Measurements from ENCODE around the gene RBBP7. TPM values are rescaled to one million over a fixed set of nuclear protein-coding genes. Genes with fewer than 3 reads are reported as not detected.
A peak's percentile ranks its signal among the peaks of the same experiment; 100 is the strongest.

RBBP7 gene
- total RNA-seq, 4 donors from 2014 or later = 47.7 to 82.6 (median 59.1) TPM

DNA sequence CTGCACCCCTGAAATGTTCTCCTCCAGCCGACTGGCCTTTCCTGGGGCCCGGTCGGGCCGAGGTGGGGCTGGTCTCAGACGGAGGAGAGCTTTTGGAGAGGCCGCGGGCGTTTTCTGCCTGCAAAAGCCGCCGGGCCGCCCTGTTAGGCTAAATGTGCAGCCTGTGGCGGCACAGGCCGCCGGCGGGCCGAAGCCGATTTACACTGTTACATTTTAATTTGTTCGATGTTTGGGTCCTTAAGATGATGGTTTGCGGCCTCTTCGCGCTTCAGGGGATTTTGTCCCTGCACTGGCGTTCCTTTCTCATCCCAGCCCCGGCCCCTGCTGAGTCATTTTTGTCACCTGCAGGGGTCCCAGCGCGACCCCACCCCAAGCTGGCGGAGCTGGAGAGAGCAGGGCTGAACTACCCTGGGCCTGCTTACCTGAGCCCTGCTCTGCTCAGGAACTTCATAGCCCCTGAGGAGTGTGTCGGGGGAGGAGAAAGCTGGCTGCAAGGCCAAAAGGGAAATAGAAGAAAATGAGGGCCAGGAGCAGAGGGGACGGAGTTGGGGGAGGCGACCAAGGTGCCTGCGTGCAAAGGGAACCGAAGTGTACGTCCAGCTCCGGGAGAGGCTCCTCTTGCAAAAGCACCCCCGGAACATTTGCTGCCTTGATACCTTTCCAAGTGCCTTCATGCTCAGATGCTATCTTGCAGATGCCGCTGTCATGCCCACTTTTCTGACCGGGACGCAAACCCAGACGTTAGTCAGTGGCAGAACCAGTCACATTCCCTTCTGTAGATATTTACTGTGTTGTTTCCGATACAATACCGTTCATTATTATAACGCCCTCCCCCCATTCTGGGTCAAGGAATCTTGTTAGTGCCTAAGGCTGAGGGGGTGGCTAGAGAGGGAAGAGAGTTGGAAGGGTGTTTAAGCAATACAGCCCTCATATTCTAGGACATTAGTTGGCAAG, 977 bp upstream of the RBBP7 start:
- peak; percentile 13 to 89 for DNase-seq (ENCODE audit: low spot score in 2 of 2)
- peak overlapping the region; percentile 11 for H3K4me3 ChIP-seq (ENCODE audit: low read depth, poor library complexity, severe bottlenecking)
- no peak for TF ChIP-seq POLR2A (IDR thresholded peaks at IDR 0.05)
- TF ChIP-seq, protein P1, sequence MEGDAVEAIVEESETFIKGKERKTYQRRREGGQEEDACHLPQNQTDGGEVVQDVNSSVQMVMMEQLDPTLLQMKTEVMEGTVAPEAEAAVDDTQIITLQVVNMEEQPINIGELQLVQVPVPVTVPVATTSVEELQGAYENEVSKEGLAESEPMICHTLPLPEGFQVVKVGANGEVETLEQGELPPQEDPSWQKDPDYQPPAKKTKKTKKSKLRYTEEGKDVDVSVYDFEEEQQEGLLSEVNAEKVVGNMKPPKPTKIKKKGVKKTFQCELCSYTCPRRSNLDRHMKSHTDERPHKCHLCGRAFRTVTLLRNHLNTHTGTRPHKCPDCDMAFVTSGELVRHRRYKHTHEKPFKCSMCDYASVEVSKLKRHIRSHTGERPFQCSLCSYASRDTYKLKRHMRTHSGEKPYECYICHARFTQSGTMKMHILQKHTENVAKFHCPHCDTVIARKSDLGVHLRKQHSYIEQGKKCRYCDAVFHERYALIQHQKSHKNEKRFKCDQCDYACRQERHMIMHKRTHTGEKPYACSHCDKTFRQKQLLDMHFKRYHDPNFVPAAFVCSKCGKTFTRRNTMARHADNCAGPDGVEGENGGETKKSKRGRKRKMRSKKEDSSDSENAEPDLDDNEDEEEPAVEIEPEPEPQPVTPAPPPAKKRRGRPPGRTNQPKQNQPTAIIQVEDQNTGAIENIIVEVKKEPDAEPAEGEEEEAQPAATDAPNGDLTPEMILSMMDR (IDR thresholded peaks at IDR 0.05) = no peak
- 4 to 22% methylated on average over 19 to 41 of the region's 41 CpGs for WGBS, 2 donors
- intact Hi-C loops (cut with DNase I; ENCODE audit: low total_unique reads) = no loop called here

DNA sequence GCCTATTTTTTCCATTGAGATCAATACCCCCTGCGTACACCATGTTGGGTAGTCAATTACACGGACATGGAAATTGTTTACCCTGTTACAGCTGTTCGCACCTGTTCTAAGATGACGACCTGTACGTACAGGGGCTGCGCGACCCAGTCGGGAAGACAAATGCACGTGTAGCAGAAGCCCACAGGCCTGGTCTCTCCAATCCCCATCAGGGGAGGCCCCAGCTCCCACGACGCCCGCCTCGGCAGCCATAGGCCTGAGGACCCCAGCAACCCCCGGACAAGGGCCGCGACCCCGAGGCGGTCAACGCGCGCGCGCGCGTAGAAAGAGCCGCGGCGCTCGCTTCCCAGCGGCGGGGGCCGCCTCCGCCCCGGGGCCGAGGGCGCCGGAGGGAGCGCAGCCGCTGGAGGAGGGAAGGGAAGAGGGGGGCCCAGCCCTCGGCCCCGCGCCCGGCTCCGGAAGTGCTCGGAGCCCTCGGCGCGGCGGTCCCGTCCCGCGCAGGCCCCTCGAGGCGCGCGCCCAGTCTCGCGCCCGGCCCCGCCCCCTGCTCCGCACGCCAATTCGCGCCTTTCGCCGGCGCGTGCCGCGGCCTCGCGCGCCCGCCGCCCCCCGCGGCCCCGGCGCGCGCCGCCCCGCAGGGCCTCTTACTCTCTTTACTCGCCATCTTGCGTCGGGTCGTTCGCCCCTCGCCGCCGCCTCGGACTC, 618 bp downstream of the RBBP7 start:
- DNase-seq (ENCODE audit: low spot score in 2 of 2) = peak in 1 of 2 donors; percentile 13
- 0 to 10% methylated on average over 8 to 79 of the region's 92 CpGs for WGBS, 2 donors
- peak overlapping the region; percentile 53 for H3K4me3 ChIP-seq (ENCODE audit: low read depth, poor library complexity, severe bottlenecking)
- intact Hi-C loops (cut with DNase I; ENCODE audit: low total_unique reads) = no loop called here
- no peak for TF ChIP-seq POLR2A (IDR thresholded peaks at IDR 0.05)
- TF ChIP-seq, protein P1 (IDR thresholded peaks at IDR 0.05) = no peak

DNA sequence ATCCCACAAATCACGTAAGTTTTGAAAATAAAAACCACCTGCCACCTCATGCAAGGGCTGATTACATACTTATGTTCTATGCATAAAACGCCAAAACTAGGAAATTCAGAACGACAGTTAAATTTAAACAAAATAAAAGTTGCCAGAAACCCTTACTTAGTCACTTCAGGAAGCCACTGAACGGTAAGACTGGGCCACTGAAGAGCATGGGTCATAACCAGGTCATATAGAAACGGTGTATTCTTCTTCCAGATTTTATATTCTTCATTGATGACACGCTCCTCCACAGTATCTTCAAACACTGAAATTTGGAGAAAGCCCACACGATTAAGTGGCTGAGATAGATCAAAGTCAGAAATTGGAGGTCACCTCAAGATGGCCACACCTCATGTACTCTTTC, 1.2 kb downstream of the RBBP7 start:
- TF ChIP-seq, protein P1 (IDR thresholded peaks at IDR 0.05) = no peak
- TF ChIP-seq POLR2A (IDR thresholded peaks at IDR 0.05) = no peak
- 3 to 33% methylated on average over 7 of the region's 7 CpGs for WGBS, 2 donors
- DNase-seq (ENCODE audit: low spot score in 2 of 2) = no peak
- no peak overlapping the region for H3K4me3 ChIP-seq (ENCODE audit: low read depth, poor library complexity, severe bottlenecking)
- intact Hi-C loops (cut with DNase I; ENCODE audit: low total_unique reads) = no loop called here

DNA sequence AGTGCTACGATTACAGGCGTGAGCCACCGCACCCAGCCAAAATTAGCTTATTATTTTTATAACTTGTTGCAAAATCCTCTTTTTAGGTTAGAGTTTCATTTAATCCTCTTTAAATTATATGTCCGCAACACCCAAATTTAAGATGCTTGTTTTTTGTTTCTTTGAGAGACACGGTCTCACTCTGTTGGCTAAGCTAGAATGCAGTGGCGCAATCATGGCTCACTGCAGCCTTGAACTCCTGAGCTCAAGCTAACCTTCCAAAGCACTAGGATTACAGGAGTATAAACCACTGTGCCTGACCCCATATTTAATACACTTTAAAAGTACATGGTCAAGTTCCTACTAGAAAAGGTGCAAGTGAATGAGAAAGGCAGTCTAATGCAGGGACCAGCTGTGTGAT, 2.2 kb downstream of the RBBP7 start:
- intact Hi-C loops (cut with DNase I; ENCODE audit: low total_unique reads) = no loop called here
- 94% methylated on average over 6 of the region's 6 CpGs for WGBS, 2 donors
- no peak overlapping the region for H3K4me3 ChIP-seq (ENCODE audit: low read depth, poor library complexity, severe bottlenecking)
- TF ChIP-seq POLR2A (IDR thresholded peaks at IDR 0.05) = no peak
- TF ChIP-seq, protein P1 (IDR thresholded peaks at IDR 0.05) = no peak
- DNase-seq (ENCODE audit: low spot score in 2 of 2) = no peak

DNA sequence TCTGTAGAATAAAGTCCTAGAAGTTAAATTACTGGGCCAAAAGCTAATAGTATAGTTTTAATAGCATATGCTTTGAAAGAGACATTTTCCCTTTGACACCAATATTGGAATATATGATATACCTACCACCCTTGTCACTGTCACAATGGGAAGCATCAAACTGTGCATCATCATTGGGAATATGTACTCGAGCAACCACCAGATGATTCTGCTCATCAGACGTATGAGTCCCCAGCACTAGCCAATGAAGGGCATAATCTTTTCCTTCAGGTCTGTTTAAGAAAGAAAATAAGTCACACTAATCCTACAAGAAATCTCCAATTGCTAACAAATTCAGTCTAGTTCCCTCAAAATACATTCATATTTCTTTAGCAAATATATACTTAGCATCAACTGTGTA, 7.3 kb downstream of the RBBP7 start:
- H3K4me3 ChIP-seq (ENCODE audit: low read depth, poor library complexity, severe bottlenecking) = no peak overlapping the region
- TF ChIP-seq, protein P1 (IDR thresholded peaks at IDR 0.05) = no peak
- no peak for TF ChIP-seq POLR2A (IDR thresholded peaks at IDR 0.05)
- no peak for DNase-seq (ENCODE audit: low spot score in 2 of 2)
- WGBS, 2 donors = 88 to 95% methylated on average over 2 of the region's 2 CpGs
- intact Hi-C loops (cut with DNase I; ENCODE audit: low total_unique reads) = no loop called here
